Measurements from ENCODE around the gene TMED3. TPM values are rescaled to one million over a fixed set of nuclear protein-coding genes. Genes with fewer than 3 reads are reported as not detected.
"Not testable (repeated sequence)": the region's sequence is repeated elsewhere in the genome, so short reads cannot be mapped to it uniquely, and the experiment has no call there.

TMED3 gene
- total RNA-seq, 1 donor from 2014 or later: 49.3 TPM

- Mint-ChIP-seq H3K9me3 (ENCODE audit: low read depth) (no peaks in the 10 kb centered on the region), H3K4me1 (ENCODE audit: low read depth) (peaks cover 14% of the 10 kb centered on the region), H3K27ac (no peak overlapping the region), H3K27me3 (no peaks in the 10 kb centered on the region), H3K4me3 (ENCODE audit: low read depth) (no peak overlapping the region), H3K36me3 (ENCODE audit: insufficient read depth) (peaks cover 38% of the 10 kb centered on the region)
- no peak for TF ChIP-seq CTCF (IDR thresholded peaks at IDR 0.05; ENCODE audit: unreplicated experiment)
- no peak for DNase-seq (ENCODE audit: low spot score, unreplicated experiment)
These were observed 4.9 kb downstream of the TMED3 start for GRCh38 chr15:79315623-79316328.

GRCh38 chr15:79316864-79317263 is 6.0 kb downstream of the TMED3 start:
- H3K4me1 Mint-ChIP-seq (ENCODE audit: low read depth): peaks cover 11% of the 10 kb centered on the region
- DNase-seq (ENCODE audit: low spot score, unreplicated experiment): no peak
- no peak overlapping the region for H3K4me3 Mint-ChIP-seq (ENCODE audit: low read depth)
- peaks cover 38% of the 10 kb centered on the region for H3K36me3 Mint-ChIP-seq (ENCODE audit: insufficient read depth)
- H3K9me3 Mint-ChIP-seq (ENCODE audit: low read depth): no peaks in the 10 kb centered on the region
- H3K27me3 Mint-ChIP-seq: no peaks in the 10 kb centered on the region
- no peak for TF ChIP-seq CTCF (IDR thresholded peaks at IDR 0.05; ENCODE audit: unreplicated experiment)
- H3K27ac Mint-ChIP-seq: no peak overlapping the region

GRCh38 chr15:79319973-79320372 is 9.1 kb downstream of the TMED3 start:
- not testable (repeated sequence) for H3K27ac Mint-ChIP-seq; H3K4me1 Mint-ChIP-seq (ENCODE audit: low read depth); H3K27me3 Mint-ChIP-seq; H3K9me3 Mint-ChIP-seq (ENCODE audit: low read depth); H3K4me3 Mint-ChIP-seq (ENCODE audit: low read depth); DNase-seq (ENCODE audit: low spot score, unreplicated experiment)
- peaks cover 29% of the 10 kb centered on the region for H3K36me3 Mint-ChIP-seq (ENCODE audit: insufficient read depth)

GRCh38 chr15:79321876-79322275 is 11.0 kb downstream of the TMED3 start:
- Mint-ChIP-seq H3K4me1 (ENCODE audit: low read depth) (no peaks in the 10 kb centered on the region), H3K4me3 (ENCODE audit: low read depth) (no peak overlapping the region), H3K9me3 (ENCODE audit: low read depth) (no peaks in the 10 kb centered on the region), H3K27ac (no peak overlapping the region), H3K36me3 (ENCODE audit: insufficient read depth) (peaks cover 23% of the 10 kb centered on the region), H3K27me3 (no peaks in the 10 kb centered on the region)
- DNase-seq (ENCODE audit: low spot score, unreplicated experiment): no peak
- TF ChIP-seq CTCF (IDR thresholded peaks at IDR 0.05; ENCODE audit: unreplicated experiment): no peak

GRCh38 chr15:79322306-79322705 is 11.4 kb downstream of the TMED3 start:
- H3K36me3 Mint-ChIP-seq (ENCODE audit: insufficient read depth): peaks cover 21% of the 10 kb centered on the region
- no peak overlapping the region for H3K27ac Mint-ChIP-seq
- TF ChIP-seq CTCF (IDR thresholded peaks at IDR 0.05; ENCODE audit: unreplicated experiment): no peak
- no peaks in the 10 kb centered on the region for H3K4me1 Mint-ChIP-seq (ENCODE audit: low read depth)
- H3K4me3 Mint-ChIP-seq (ENCODE audit: low read depth): no peak overlapping the region
- no peak for DNase-seq (ENCODE audit: low spot score, unreplicated experiment)
- no peaks in the 10 kb centered on the region for H3K27me3 Mint-ChIP-seq
- H3K9me3 Mint-ChIP-seq (ENCODE audit: low read depth): no peaks in the 10 kb centered on the region

GRCh38 chr15:79322945-79323344 is 12.0 kb downstream of the TMED3 start:
- no peak for TF ChIP-seq CTCF (IDR thresholded peaks at IDR 0.05; ENCODE audit: unreplicated experiment)
- no peak for DNase-seq (ENCODE audit: low spot score, unreplicated experiment)
- no peaks in the 10 kb centered on the region for H3K9me3 Mint-ChIP-seq (ENCODE audit: low read depth)
- no peaks in the 10 kb centered on the region for H3K27me3 Mint-ChIP-seq
- no peaks in the 10 kb centered on the region for H3K4me1 Mint-ChIP-seq (ENCODE audit: low read depth)
- peaks cover 21% of the 10 kb centered on the region for H3K36me3 Mint-ChIP-seq (ENCODE audit: insufficient read depth)
- H3K27ac Mint-ChIP-seq: no peak overlapping the region
- H3K4me3 Mint-ChIP-seq (ENCODE audit: low read depth): no peak overlapping the region
